GM12878 (cell line): ENCODE results near the gene REPS2.

Experiments
- FOS ChIP-seq: IDR thresholded peaks from 3 replicates; pipeline ENCODE4 v1.6.1; 2011; ENCODE audit warnings: borderline replicate concordance; ENCODE audit not compliant: insufficient read length; ENCODE audit errors: extremely low read depth
- NRF1 ChIP-seq: conservative IDR thresholded peaks from 2 replicates; pipeline ENCODE4 v1.6.1; 2011; ENCODE audit warnings: mild to moderate bottlenecking, low read depth, low read length, improper control_type of control experiment
- POLR2AphosphoS5 ChIP-seq: IDR thresholded peaks from 2 replicates; pipeline ENCODE4 v1.6.1; 2011; ENCODE audit warnings: mild to moderate bottlenecking, low read length, inconsistent platforms
- SIN3A ChIP-seq: IDR thresholded peaks from 2 replicates; pipeline ENCODE4 v1.6.1; 2012; ENCODE audit warnings: low read depth, low read length, improper control_type of control experiment
- SMAD5 ChIP-seq: IDR thresholded peaks from 2 replicates; pipeline ENCODE4 v1.6.1; 2016; ENCODE audit warnings: antibody characterized with exemption, low read depth
- ZBTB33 ChIP-seq: fragments of 450-650 bp; IDR thresholded peaks from 2 replicates; pipeline ENCODE4 v1.6.1; 2017; ENCODE audit warnings: mild to moderate bottlenecking
- TF ChIP-seq, protein P1 (sequence below), 3 experiments: IDR thresholded peaks in 2 of 3; conservative IDR thresholded peaks in 1 of 3; 2 replicates each; pipeline ENCODE4 v1.5.1; 2011; ENCODE audit warnings: low read depth in 3 of 3, low read length in 3 of 3, mild to moderate bottlenecking in 3 of 3, control low read depth in 2 of 3, moderate library complexity in 2 of 3, inconsistent platforms in 1 of 3, mixed read lengths in 1 of 3; ENCODE audit not compliant: control insufficient read depth in 2 of 3, insufficient read depth in 1 of 3; ENCODE audit errors: extremely low read depth in 1 of 3

- no peak for TF ChIP-seq SIN3A
- no peak for TF ChIP-seq NRF1
- TF ChIP-seq, protein P1, sequence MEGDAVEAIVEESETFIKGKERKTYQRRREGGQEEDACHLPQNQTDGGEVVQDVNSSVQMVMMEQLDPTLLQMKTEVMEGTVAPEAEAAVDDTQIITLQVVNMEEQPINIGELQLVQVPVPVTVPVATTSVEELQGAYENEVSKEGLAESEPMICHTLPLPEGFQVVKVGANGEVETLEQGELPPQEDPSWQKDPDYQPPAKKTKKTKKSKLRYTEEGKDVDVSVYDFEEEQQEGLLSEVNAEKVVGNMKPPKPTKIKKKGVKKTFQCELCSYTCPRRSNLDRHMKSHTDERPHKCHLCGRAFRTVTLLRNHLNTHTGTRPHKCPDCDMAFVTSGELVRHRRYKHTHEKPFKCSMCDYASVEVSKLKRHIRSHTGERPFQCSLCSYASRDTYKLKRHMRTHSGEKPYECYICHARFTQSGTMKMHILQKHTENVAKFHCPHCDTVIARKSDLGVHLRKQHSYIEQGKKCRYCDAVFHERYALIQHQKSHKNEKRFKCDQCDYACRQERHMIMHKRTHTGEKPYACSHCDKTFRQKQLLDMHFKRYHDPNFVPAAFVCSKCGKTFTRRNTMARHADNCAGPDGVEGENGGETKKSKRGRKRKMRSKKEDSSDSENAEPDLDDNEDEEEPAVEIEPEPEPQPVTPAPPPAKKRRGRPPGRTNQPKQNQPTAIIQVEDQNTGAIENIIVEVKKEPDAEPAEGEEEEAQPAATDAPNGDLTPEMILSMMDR (IDR thresholded peaks at IDR 0.05 in 2 of 3, conservative IDR thresholded peaks at IDR 0.05 in 1 of 3; ENCODE audit: control insufficient read depth in 2 of 3, extremely low read depth in 1 of 3, insufficient read depth in 1 of 3, low read depth in 3 of 3, low read length in 3 of 3), result no peak
- no peak for TF ChIP-seq FOS
- TF ChIP-seq SMAD5, result no peak
- TF ChIP-seq POLR2AphosphoS5, result no peak
- TF ChIP-seq ZBTB33, result no peak
Observed at GRCh38 chrX:17081511-17081910, 135.1 kb downstream of the REPS2 start.
